Renal cortex interstitium (tissue), 11 donors: ENCODE measurements around the gene NEK10. TPM values are rescaled to one million over a fixed set of nuclear protein-coding genes. Genes with fewer than 3 reads are reported as not detected.
"Not testable (repeated sequence)": the region's sequence is repeated elsewhere in the genome, so short reads cannot be mapped to it uniquely, and the experiment has no call there.

Source experiments
- DNase-seq, 11 donors: peaks; one replicate each; pipeline ENCODE4 v3.0.0-alpha.2; 2013; ENCODE audit warnings: low read depth in 9 of 11, low spot score in 4 of 11; ENCODE audit errors: extremely low read depth in 1 of 11
- polyA plus RNA-seq, 3 donors: library from polyadenylated mRNA; unstranded; fragments of 120-200 nt; gene quantifications; one replicate each; pipeline ENCODE4 v1.2.1, GENCODE V29; 2013; ENCODE audit not compliant: insufficient read length in 3 of 3

The NEK10 gene
- polyA plus RNA-seq, 3 donors, result 1.6 to 2.2 (median 2.0) TPM

GRCh38 chr3:27354588-27355203 lies 14.5 kb downstream of the NEK10 start:
- no peak for DNase-seq

GRCh38 chr3:27354161-27354560 lies 15.0 kb downstream of the NEK10 start:
- DNase-seq, result no peak

GRCh38 chr3:27353221-27353620 lies 16.0 kb downstream of the NEK10 start:
- DNase-seq, result no peak

- no peak for DNase-seq
Measured at GRCh38 chr3:27352047-27352446, 17.1 kb downstream of the NEK10 start.

GRCh38 chr3:27349832-27350231 lies 19.4 kb downstream of the NEK10 start:
- no peak for DNase-seq

- no peak for DNase-seq
Measured at GRCh38 chr3:27345959-27346865, 23.0 kb downstream of the NEK10 start.

GRCh38 chr3:27345493-27345892 lies 23.7 kb downstream of the NEK10 start:
- no peak for DNase-seq

- no peak for DNase-seq
Measured at GRCh38 chr3:27345045-27345444, 24.1 kb downstream of the NEK10 start.

- DNase-seq, result no peak
Measured at GRCh38 chr3:27344192-27344591, 25.0 kb downstream of the NEK10 start.

GRCh38 chr3:27342267-27342666 lies 26.9 kb downstream of the NEK10 start:
- DNase-seq, result no peak

GRCh38 chr3:27340534-27340933 lies 28.6 kb downstream of the NEK10 start:
- no peak for DNase-seq

GRCh38 chr3:27335571-27335970 lies 33.6 kb downstream of the NEK10 start:
- DNase-seq, result no peak

- no peak for DNase-seq
Measured at GRCh38 chr3:27333843-27334242, 35.3 kb downstream of the NEK10 start.

- not testable (repeated sequence) for DNase-seq
Measured at GRCh38 chr3:27328982-27329762, 40.0 kb downstream of the NEK10 start.

GRCh38 chr3:27326629-27327545 lies 42.3 kb downstream of the NEK10 start:
- DNase-seq, result no peak

- no peak for DNase-seq
Measured at GRCh38 chr3:27326202-27326601, 43.0 kb downstream of the NEK10 start.

- DNase-seq, result no peak
Measured at GRCh38 chr3:27325419-27325818, 43.8 kb downstream of the NEK10 start.

- DNase-seq, result no peak
Measured at GRCh38 chr3:27324686-27325085, 44.5 kb downstream of the NEK10 start.

- DNase-seq, result no peak
Measured at GRCh38 chr3:27323087-27323570, 46.1 kb downstream of the NEK10 start.
